GM23338 (cell line): Measurements from ENCODE around the gene GARS1. TPM values are rescaled to one million over a fixed set of nuclear protein-coding genes. Genes with fewer than 3 reads are reported as not detected.

Experiments
- ATAC-seq: fragments of 200-7000 bp; cut with Tn5 transposase; 3 replicates; pipeline ENCODE4 v1.9.1; 2020
- DNase-seq: peaks from one replicate; pipeline ENCODE4 v3.0.0-alpha.2; 2015; ENCODE audit warnings: low spot score
- H2AFZ ChIP-seq: fragments of 200-600 bp; sonication (generic); 2 replicates; pipeline ENCODE4 v1.8.0; 2016; ENCODE audit warnings: antibody characterized with exemption, mild to moderate bottlenecking, moderate library complexity
- H3F3A ChIP-seq: fragments of 200-600 bp; sonication (generic); replicated peaks from 2 replicates; pipeline ENCODE4 v1.8.0; 2017; ENCODE audit warnings: antibody characterized with exemption, mixed run types, low read depth
- H3K27ac ChIP-seq: fragments of 200-600 bp; sonication (generic); 2 replicates; pipeline ENCODE4 v1.6.1; 2016; ENCODE audit warnings: low read depth
- H3K27me3 ChIP-seq: fragments of 200-600 bp; sonication (generic); 2 replicates; pipeline ENCODE4 v1.8.0; 2016; ENCODE audit warnings: mild to moderate bottlenecking, mixed run types, moderate library complexity; ENCODE audit not compliant: insufficient read depth
- H3K36me3 ChIP-seq: fragments of 200-600 bp; sonication (generic); 2 replicates; pipeline ENCODE4 v1.8.0; 2016; ENCODE audit warnings: mild to moderate bottlenecking; ENCODE audit not compliant: insufficient read depth
- H3K4me1 ChIP-seq: fragments of 200-600 bp; sonication (generic); 2 replicates; pipeline ENCODE4 v1.8.0; 2016; ENCODE audit warnings: mild to moderate bottlenecking, moderate library complexity; ENCODE audit not compliant: insufficient read depth
- H3K4me2 ChIP-seq: fragments of 200-600 bp; sonication (generic); 2 replicates; pipeline ENCODE4 v1.7.1; 2017; ENCODE audit warnings: mixed run types
- H3K4me3 ChIP-seq: fragments of 200-600 bp; sonication (generic); 2 replicates; pipeline ENCODE4 v1.6.1; 2016; ENCODE audit warnings: mixed run types
- H3K79me2 ChIP-seq: fragments of 200-600 bp; sonication (generic); replicated peaks from 2 replicates; pipeline ENCODE4 v1.8.0; 2017; ENCODE audit warnings: mild to moderate bottlenecking; ENCODE audit not compliant: insufficient read depth
- H3K9me2 ChIP-seq: fragments of 200-600 bp; sonication (generic); 2 replicates; pipeline ENCODE4 v1.8.0; 2017; ENCODE audit not compliant: insufficient read depth
- H4K20me1 ChIP-seq: fragments of 200-600 bp; sonication (generic); replicated peaks from 2 replicates; pipeline ENCODE4 v1.8.0; 2017; ENCODE audit warnings: mild to moderate bottlenecking; ENCODE audit not compliant: insufficient read depth
- H3K27ac Mint-ChIP-seq: 2 replicates; pipeline ENCODE4 v1.8.0; 2020; ENCODE audit warnings: inconsistent platforms, mild to moderate bottlenecking, moderate library complexity, mixed read lengths
- H3K27me3 Mint-ChIP-seq: 3 replicates; pipeline ENCODE4 v1.8.0; 2022; ENCODE audit warnings: low read depth, mild to moderate bottlenecking, moderate library complexity, mixed read lengths, inconsistent platforms; ENCODE audit not compliant: insufficient read depth, poor library complexity
- H3K36me3 Mint-ChIP-seq: 3 replicates; pipeline ENCODE4 v1.8.0; 2021; ENCODE audit warnings: low read depth, mild to moderate bottlenecking, inconsistent platforms, moderate library complexity, mixed read lengths
- H3K4me1 Mint-ChIP-seq: 3 replicates; pipeline ENCODE4 v1.8.0; 2020; ENCODE audit warnings: mild to moderate bottlenecking, inconsistent platforms, mixed read lengths
- H3K4me3 Mint-ChIP-seq: 3 replicates; pipeline ENCODE4 v1.8.0; 2021; ENCODE audit warnings: moderate library complexity, mild to moderate bottlenecking, inconsistent platforms, mixed read lengths
- H3K9me3 Mint-ChIP-seq: 3 replicates; pipeline ENCODE4 v1.8.0; 2020; ENCODE audit warnings: moderate library complexity, mild to moderate bottlenecking, inconsistent platforms, mixed read lengths
- EZH2phosphoT487 ChIP-seq: fragments of 200-600 bp; sonication (generic); IDR thresholded peaks from one replicate; pipeline ENCODE4 v1.8.1; 2018; ENCODE audit warnings: antibody characterized with exemption; ENCODE audit not compliant: unreplicated experiment
- JUNB ChIP-seq: IDR thresholded peaks from one replicate; pipeline ENCODE4 v1.6.1; 2016; ENCODE audit warnings: antibody characterized with exemption; ENCODE audit not compliant: unreplicated experiment
- POLR2AphosphoS5 ChIP-seq: IDR thresholded peaks from 2 replicates; pipeline ENCODE4 v1.6.1; 2016; ENCODE audit warnings: antibody characterized with exemption, low read depth
- ZNF114 ChIP-seq: fragments of 250-450 bp; sonication (Bioruptor Pico); IDR thresholded peaks from 2 replicates; pipeline ENCODE4 v1.5.0; 2020; ENCODE audit warnings: mild to moderate bottlenecking, moderate library complexity
- ZNF331 ChIP-seq: fragments of 250-450 bp; sonication (Bioruptor Pico); IDR thresholded peaks from 2 replicates; pipeline ENCODE4 v1.5.0; 2020; ENCODE audit warnings: low read depth, mild to moderate bottlenecking, moderate library complexity
- polyA plus RNA-seq: library from polyadenylated mRNA; unstranded; fragments of >200 nt; fragmentation: Nextera tagmentation; extraction: Ambion mirVana; gene quantifications from 2 replicates; pipeline ENCODE4 v1.2.1, GENCODE V29; 2016
- total RNA-seq: library from RNA; depleted of rRNA; stranded (reverse); fragments of >200 nt; shearing (Covaris generic); gene quantifications from 2 replicates; pipeline ENCODE4 v1.2.3, GENCODE V29; 2014
- TF ChIP-seq, protein P1 (sequence below): fragments of 250-450 bp; sonication (Bioruptor Pico); IDR thresholded peaks from 2 replicates; pipeline ENCODE4 v1.5.0; 2020; ENCODE audit warnings: mild to moderate bottlenecking, moderate library complexity
- TF ChIP-seq, protein P2 (sequence below): IDR thresholded peaks from one replicate; pipeline ENCODE4 v1.6.1; 2018; ENCODE audit warnings: antibody characterized with exemption; ENCODE audit not compliant: unreplicated experiment
- TF ChIP-seq, protein P3 (sequence below), 2 experiments: fragments of 200-600 bp in 1 of 2; sonication (generic) in 1 of 2; conservative IDR thresholded peaks; 2 replicates each; pipeline versions ENCODE4 v1.5.1 to v1.6.1; 2016 to 2017; ENCODE audit warnings: antibody characterized with exemption in 2 of 2, low read depth in 2 of 2, mild to moderate bottlenecking in 2 of 2, moderate library complexity in 1 of 2

Gene GARS1
- total and polyA plus RNA-seq, 2 experiments from 2014 or later = 207 to 241 TPM

DNA sequence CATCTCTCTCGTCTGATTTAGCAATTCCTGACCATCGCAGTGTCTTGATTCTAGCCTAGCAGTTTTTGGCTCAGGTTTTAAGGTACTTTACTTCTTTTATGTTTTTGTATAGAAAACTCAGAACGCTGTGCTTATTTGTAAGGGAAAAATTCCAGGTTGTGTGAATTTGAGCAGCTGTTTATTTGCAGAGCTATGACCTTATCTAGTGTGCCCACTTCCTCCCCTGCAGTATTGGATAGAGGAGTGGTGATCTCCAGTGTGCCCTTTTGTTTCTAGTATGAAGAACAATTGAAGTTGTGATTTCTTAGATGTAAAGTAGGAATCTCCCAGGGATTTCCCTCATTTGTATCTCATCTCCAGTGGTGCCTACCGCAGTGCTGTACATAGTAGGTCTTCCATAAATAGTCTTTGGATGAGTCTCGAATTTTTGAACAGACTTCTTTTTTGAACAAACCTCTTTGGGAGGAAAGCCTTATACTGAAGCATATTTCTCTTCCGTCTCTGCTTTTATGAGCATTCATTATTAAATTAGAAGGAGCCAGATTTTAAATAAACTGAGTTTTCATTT, 40.0 kb downstream of the GARS1 start (continued):
- TF ChIP-seq, protein P1, sequence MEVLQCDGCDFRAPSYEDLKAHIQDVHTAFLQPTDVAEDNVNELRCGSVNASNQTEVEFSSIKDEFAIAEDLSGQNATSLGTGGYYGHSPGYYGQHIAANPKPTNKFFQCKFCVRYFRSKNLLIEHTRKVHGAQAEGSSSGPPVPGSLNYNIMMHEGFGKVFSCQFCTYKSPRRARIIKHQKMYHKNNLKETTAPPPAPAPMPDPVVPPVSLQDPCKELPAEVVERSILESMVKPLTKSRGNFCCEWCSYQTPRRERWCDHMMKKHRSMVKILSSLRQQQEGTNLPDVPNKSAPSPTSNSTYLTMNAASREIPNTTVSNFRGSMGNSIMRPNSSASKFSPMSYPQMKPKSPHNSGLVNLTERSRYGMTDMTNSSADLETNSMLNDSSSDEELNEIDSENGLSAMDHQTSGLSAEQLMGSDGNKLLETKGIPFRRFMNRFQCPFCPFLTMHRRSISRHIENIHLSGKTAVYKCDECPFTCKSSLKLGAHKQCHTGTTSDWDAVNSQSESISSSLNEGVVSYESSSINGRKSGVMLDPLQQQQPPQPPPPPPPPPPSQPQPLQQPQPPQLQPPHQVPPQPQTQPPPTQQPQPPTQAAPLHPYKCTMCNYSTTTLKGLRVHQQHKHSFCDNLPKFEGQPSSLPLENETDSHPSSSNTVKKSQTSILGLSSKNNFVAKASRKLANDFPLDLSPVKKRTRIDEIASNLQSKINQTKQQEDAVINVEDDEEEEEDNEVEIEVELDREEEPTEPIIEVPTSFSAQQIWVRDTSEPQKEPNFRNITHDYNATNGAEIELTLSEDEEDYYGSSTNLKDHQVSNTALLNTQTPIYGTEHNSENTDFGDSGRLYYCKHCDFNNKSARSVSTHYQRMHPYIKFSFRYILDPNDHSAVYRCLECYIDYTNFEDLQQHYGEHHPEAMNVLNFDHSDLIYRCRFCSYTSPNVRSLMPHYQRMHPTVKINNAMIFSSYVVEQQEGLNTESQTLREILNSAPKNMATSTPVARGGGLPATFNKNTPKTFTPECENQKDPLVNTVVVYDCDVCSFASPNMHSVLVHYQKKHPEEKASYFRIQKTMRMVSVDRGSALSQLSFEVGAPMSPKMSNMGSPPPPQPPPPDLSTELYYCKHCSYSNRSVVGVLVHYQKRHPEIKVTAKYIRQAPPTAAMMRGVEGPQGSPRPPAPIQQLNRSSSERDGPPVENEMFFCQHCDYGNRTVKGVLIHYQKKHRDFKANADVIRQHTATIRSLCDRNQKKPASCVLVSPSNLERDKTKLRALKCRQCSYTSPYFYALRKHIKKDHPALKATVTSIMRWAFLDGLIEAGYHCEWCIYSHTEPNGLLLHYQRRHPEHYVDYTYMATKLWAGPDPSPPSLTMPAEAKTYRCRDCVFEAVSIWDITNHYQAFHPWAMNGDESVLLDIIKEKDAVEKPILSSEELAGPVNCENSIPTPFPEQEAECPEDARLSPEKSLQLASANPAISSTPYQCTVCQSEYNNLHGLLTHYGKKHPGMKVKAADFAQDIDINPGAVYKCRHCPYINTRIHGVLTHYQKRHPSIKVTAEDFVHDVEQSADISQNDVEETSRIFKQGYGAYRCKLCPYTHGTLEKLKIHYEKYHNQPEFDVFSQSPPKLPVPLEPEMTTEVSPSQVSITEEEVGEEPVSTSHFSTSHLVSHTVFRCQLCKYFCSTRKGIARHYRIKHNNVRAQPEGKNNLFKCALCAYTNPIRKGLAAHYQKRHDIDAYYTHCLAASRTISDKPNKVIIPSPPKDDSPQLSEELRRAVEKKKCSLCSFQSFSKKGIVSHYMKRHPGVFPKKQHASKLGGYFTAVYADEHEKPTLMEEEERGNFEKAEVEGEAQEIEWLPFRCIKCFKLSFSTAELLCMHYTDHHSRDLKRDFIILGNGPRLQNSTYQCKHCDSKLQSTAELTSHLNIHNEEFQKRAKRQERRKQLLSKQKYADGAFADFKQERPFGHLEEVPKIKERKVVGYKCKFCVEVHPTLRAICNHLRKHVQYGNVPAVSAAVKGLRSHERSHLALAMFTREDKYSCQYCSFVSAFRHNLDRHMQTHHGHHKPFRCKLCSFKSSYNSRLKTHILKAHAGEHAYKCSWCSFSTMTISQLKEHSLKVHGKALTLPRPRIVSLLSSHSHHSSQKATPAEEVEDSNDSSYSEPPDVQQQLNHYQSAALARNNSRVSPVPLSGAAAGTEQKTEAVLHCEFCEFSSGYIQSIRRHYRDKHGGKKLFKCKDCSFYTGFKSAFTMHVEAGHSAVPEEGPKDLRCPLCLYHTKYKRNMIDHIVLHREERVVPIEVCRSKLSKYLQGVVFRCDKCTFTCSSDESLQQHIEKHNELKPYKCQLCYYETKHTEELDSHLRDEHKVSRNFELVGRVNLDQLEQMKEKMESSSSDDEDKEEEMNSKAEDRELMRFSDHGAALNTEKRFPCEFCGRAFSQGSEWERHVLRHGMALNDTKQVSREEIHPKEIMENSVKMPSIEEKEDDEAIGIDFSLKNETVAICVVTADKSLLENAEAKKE = no peak
- no peak; the same call in 1 of the 2 replicates for TF ChIP-seq POLR2AphosphoS5
- TF ChIP-seq, protein P2, sequence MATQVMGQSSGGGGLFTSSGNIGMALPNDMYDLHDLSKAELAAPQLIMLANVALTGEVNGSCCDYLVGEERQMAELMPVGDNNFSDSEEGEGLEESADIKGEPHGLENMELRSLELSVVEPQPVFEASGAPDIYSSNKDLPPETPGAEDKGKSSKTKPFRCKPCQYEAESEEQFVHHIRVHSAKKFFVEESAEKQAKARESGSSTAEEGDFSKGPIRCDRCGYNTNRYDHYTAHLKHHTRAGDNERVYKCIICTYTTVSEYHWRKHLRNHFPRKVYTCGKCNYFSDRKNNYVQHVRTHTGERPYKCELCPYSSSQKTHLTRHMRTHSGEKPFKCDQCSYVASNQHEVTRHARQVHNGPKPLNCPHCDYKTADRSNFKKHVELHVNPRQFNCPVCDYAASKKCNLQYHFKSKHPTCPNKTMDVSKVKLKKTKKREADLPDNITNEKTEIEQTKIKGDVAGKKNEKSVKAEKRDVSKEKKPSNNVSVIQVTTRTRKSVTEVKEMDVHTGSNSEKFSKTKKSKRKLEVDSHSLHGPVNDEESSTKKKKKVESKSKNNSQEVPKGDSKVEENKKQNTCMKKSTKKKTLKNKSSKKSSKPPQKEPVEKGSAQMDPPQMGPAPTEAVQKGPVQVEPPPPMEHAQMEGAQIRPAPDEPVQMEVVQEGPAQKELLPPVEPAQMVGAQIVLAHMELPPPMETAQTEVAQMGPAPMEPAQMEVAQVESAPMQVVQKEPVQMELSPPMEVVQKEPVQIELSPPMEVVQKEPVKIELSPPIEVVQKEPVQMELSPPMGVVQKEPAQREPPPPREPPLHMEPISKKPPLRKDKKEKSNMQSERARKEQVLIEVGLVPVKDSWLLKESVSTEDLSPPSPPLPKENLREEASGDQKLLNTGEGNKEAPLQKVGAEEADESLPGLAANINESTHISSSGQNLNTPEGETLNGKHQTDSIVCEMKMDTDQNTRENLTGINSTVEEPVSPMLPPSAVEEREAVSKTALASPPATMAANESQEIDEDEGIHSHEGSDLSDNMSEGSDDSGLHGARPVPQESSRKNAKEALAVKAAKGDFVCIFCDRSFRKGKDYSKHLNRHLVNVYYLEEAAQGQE = no peak
- TF ChIP-seq EZH2phosphoT487 = no peak
- no peak for TF ChIP-seq ZNF331 (CRISPR knock-in tag)

DNA sequence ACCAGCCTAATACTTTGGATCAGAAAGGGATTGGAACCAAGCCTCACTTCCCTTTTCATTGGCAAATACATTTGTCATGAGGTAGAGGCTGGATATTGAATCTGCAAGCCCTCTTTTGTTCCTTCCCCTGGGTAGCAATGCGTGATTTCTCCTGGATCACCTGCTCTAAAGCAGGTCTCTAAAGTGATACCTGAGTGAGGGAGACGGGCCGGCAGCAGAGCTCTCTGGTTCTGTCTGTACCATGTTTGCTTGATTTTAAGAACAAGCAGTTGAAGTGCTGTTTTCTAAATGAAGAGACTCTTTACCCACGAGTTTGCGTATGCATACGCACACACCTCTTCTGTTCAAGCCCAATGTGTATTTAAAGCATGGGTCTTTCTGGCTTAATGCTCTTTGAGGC, 41.1 kb downstream of the GARS1 start:
- no peaks in the 10 kb centered on the region for H3K9me3 Mint-ChIP-seq
- peak; percentile 41; the same call in 2 of the 3 replicates for ATAC-seq
- Histone ChIP-seq H3K9me2 (no peaks in the 10 kb centered on the region), H3K4me1 (no peaks in the 10 kb centered on the region), H2AFZ (no peak overlapping the region), H3K27ac (no peak overlapping the region), H3F3A (0 out of 2 replicates have a peak, but pooled peaks cover 10% of the 10 kb centered on the region), H4K20me1 (peaks cover 14% of the 10 kb centered on the region; the same call in 1 of the 2 replicates), H3K4me3 (no peak overlapping the region), H3K4me2 (no peak overlapping the region), H3K36me3 (peaks cover 56% of the 10 kb centered on the region), H3K79me2 (peaks cover 21% of the 10 kb centered on the region), H3K27me3 (no peaks in the 10 kb centered on the region)
- H3K27me3 Mint-ChIP-seq = no peaks in the 10 kb centered on the region
- H3K27ac Mint-ChIP-seq = no peak overlapping the region
- peaks cover 64% of the 10 kb centered on the region for H3K36me3 Mint-ChIP-seq
- no peak overlapping the region for H3K4me3 Mint-ChIP-seq
- no peak for DNase-seq
- H3K4me1 Mint-ChIP-seq = no peaks in the 10 kb centered on the region; the same call in 2 of the 3 replicates
- TF ChIP-seq ZNF114 (CRISPR knock-in tag) (no peak), JUNB (no peak)
- TF ChIP-seq, protein P3, sequence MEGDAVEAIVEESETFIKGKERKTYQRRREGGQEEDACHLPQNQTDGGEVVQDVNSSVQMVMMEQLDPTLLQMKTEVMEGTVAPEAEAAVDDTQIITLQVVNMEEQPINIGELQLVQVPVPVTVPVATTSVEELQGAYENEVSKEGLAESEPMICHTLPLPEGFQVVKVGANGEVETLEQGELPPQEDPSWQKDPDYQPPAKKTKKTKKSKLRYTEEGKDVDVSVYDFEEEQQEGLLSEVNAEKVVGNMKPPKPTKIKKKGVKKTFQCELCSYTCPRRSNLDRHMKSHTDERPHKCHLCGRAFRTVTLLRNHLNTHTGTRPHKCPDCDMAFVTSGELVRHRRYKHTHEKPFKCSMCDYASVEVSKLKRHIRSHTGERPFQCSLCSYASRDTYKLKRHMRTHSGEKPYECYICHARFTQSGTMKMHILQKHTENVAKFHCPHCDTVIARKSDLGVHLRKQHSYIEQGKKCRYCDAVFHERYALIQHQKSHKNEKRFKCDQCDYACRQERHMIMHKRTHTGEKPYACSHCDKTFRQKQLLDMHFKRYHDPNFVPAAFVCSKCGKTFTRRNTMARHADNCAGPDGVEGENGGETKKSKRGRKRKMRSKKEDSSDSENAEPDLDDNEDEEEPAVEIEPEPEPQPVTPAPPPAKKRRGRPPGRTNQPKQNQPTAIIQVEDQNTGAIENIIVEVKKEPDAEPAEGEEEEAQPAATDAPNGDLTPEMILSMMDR (conservative IDR thresholded peaks at IDR 0.05; ENCODE audit: low read depth in 2 of 2) = no peak
- TF ChIP-seq, protein P2 = no peak
